CD8-positive, alpha-beta memory T cell (primary cell): ENCODE data around the gene NFIA. TPM values are rescaled to one million over a fixed set of nuclear protein-coding genes. Genes with fewer than 3 reads are reported as not detected.
A peak's percentile ranks its signal among the peaks of the same experiment; 100 is the strongest.

Experiments
- CTCF ChIA-PET: fragments of 350-600 bp; sonication (Branson Sonifier 250); formaldehyde crosslinking; loops from one replicate; lab custom pipeline; 2021; ENCODE audit warnings: antibody characterized with exemption; lab: Charles Lee
- POLR2A ChIA-PET: fragments of 350-600 bp; sonication (Branson Sonifier 250); formaldehyde crosslinking; loops from one replicate; lab custom pipeline; 2021; ENCODE audit warnings: antibody characterized with exemption; lab: Charles Lee
- DNase-seq, 5 donors: peaks; one replicate each; pipeline versions ENCODE4 v3.0.0 to v3.0.0-alpha.2; 2020 to 2022; ENCODE audit warnings: mixed read lengths in 1 of 5
- H3K27ac ChIP-seq: one replicate; pipeline ENCODE4 v1.7.0; 2013; ENCODE audit warnings: low read depth, mild to moderate bottlenecking, low read length, moderate library complexity
- H3K27me3 ChIP-seq: 2 replicates; pipeline ENCODE4 v1.7.0; 2013; ENCODE audit warnings: low read length, mild to moderate bottlenecking; ENCODE audit not compliant: insufficient read depth, poor library complexity, severe bottlenecking
- H3K36me3 ChIP-seq: 2 replicates; pipeline ENCODE4 v1.7.0; 2013; ENCODE audit warnings: mild to moderate bottlenecking, low read length, moderate library complexity; ENCODE audit not compliant: insufficient read depth
- H3K4me1 ChIP-seq: 2 replicates; pipeline ENCODE4 v1.7.0; 2013; ENCODE audit warnings: mild to moderate bottlenecking, low read length, moderate library complexity; ENCODE audit not compliant: insufficient read depth
- H3K4me3 ChIP-seq: 2 replicates; pipeline ENCODE4 v1.7.0; 2013; ENCODE audit warnings: mild to moderate bottlenecking, low read length
- H3K9me3 ChIP-seq: 2 replicates; pipeline ENCODE4 v1.7.0; 2013; ENCODE audit warnings: mild to moderate bottlenecking, low read length
- H3K27ac Mint-ChIP-seq, 8 donors: one replicate each; pipeline ENCODE4 v1.8.0; 2020 to 2021; ENCODE audit warnings: mixed read lengths in 8 of 8, mild to moderate bottlenecking in 6 of 8, inconsistent platforms in 3 of 8, moderate library complexity in 3 of 8
- H3K27me3 Mint-ChIP-seq, 2 donors: one replicate each; pipeline ENCODE4 v1.8.0; 2020 to 2021; ENCODE audit warnings: mixed read lengths in 2 of 2, mild to moderate bottlenecking in 1 of 2, moderate library complexity in 1 of 2
- H3K36me3 Mint-ChIP-seq, 3 donors: one replicate each; pipeline ENCODE4 v1.8.0; 2020 to 2021; ENCODE audit warnings: mixed read lengths in 3 of 3, inconsistent platforms in 1 of 3, mild to moderate bottlenecking in 1 of 3
- H3K4me1 Mint-ChIP-seq, 3 donors: one replicate each; pipeline ENCODE4 v1.8.0; 2020 to 2021; ENCODE audit warnings: mixed read lengths in 3 of 3, inconsistent platforms in 1 of 3, mild to moderate bottlenecking in 1 of 3
- H3K4me3 Mint-ChIP-seq, 7 donors: one replicate each; pipeline ENCODE4 v1.8.0; 2020 to 2021; ENCODE audit warnings: mixed read lengths in 7 of 7, mild to moderate bottlenecking in 6 of 7, moderate library complexity in 4 of 7, inconsistent platforms in 2 of 7
- H3K9me3 Mint-ChIP-seq, 5 donors: one replicate each; pipeline ENCODE4 v1.8.0; 2020 to 2022; ENCODE audit warnings: mixed read lengths in 5 of 5, mild to moderate bottlenecking in 3 of 5, moderate library complexity in 2 of 5, inconsistent platforms in 1 of 5
- polyA plus RNA-seq: library from polyadenylated mRNA; unstranded; fragments of 300-500 nt; fragmentation: Illumina TruSeq; gene quantifications from one replicate; pipeline ENCODE4 v1.2.3, GENCODE V29; 2021
- total RNA-seq, 2 experiments: library from RNA; stranded (reverse); gene quantifications; one replicate each; pipeline ENCODE4 v1.2.3, GENCODE V29; 2021

Gene NFIA
- total and polyA plus RNA-seq, 3 experiments from 2014 or later, result 6.1 to 9.9 (median 7.0) TPM

GRCh38 chr1:61050541-61051442, 31.6 kb upstream of the NFIA start:
- peak overlapping the region; percentile 52 for H3K4me3 ChIP-seq
- POLR2A ChIA-PET, result interaction anchor here (0.5 to 2.5 kb wide), 9 partner anchors 9 to 229 kb away, joined by 3 to 29 read pairs (median 3); partner anchors contain the start of gene NFIA

GRCh38 chr1:61051443-61051718, 31.0 kb upstream of the NFIA start:
- H3K36me3 Mint-ChIP-seq, result no peaks in the 10 kb centered on the region
- H3K4me3 ChIP-seq, result no peak overlapping the region
- peak in 1 of 5 donors; percentile 7 for DNase-seq
- H3K27ac Mint-ChIP-seq, result peak overlapping the region in 2 of 8 donors; percentile 38 to 64
- H3K27ac ChIP-seq, result peak overlapping the region; percentile 61
- ChIA-PET CTCF (interaction anchor here (3.0 to 4.8 kb wide), 3 partner anchors 10 to 158 kb away, joined by 29 to 53 read pairs (median 44); no protein-coding TSS in a partner anchor), POLR2A (interaction anchor here (0.6 to 2.5 kb wide), 3 partner anchors 21 to 30 kb away, joined by 4 to 29 read pairs (median 5); no protein-coding TSS in a partner anchor)
- peaks cover 14% of the 10 kb centered on the region for H3K4me1 ChIP-seq
- H3K27me3 Mint-ChIP-seq, result peaks cover 22 to 23% of the 10 kb centered on the region in 2 donors
- no peaks in the 10 kb centered on the region for H3K9me3 ChIP-seq
- H3K27me3 ChIP-seq, result no peaks in the 10 kb centered on the region
- peaks cover 29 to 44% (median 31%) of the 10 kb centered on the region in 3 donors for H3K4me1 Mint-ChIP-seq
- H3K4me3 Mint-ChIP-seq, result peak overlapping the region; percentile 70 to 93 (median 84)
- H3K9me3 Mint-ChIP-seq, result no peaks in the 10 kb centered on the region
- H3K36me3 ChIP-seq, result no peaks in the 10 kb centered on the region

More at GRCh38 chr1:61050541-61051442, 31.6 kb upstream of the NFIA start:
- CTCF ChIA-PET, result interaction anchor here (0.6 to 4.8 kb wide), 50 partner anchors 8 to 802 kb away, joined by 3 to 53 read pairs (median 4); partner anchors contain the start of gene NFIA
- Mint-ChIP-seq H3K4me1 (peaks cover 28 to 40% (median 31%) of the 10 kb centered on the region in 3 donors), H3K27ac (peak overlapping the region in 4 of 8 donors; percentile 24 to 69 (median 51)), H3K9me3 (no peaks in the 10 kb centered on the region), H3K27me3 (peaks cover 22 to 27% of the 10 kb centered on the region in 2 donors), H3K36me3 (no peaks in the 10 kb centered on the region), H3K4me3 (peak overlapping the region; percentile 84 to 93 (median 85))
- Histone ChIP-seq H3K4me1 (peaks cover 14% of the 10 kb centered on the region), H3K27ac (peak overlapping the region; percentile 61), H3K9me3 (no peaks in the 10 kb centered on the region), H3K27me3 (no peaks in the 10 kb centered on the region), H3K36me3 (no peaks in the 10 kb centered on the region)
- DNase-seq, result peak in 3 of 5 donors; percentile 6 to 16 (median 16)

- peak overlapping the region; percentile 0 for H3K4me3 ChIP-seq
- H3K4me3 Mint-ChIP-seq, result peak overlapping the region; percentile 58 to 93 (median 85)
These were observed 30.5 kb upstream of the NFIA start for GRCh38 chr1:61051719-61052394.

GRCh38 chr1:61052395-61053225, 29.8 kb upstream of the NFIA start:
- peaks cover 14% of the 10 kb centered on the region for H3K4me1 ChIP-seq
- peak overlapping the region; percentile 61 for H3K27ac ChIP-seq
- CTCF ChIA-PET, result interaction anchor here (1.7 to 4.8 kb wide), 2 partner anchors 11 to 25 kb away, joined by 7 to 29 read pairs; no protein-coding TSS in a partner anchor
- Mint-ChIP-seq H3K4me1 (peaks cover 36 to 52% (median 38%) of the 10 kb centered on the region in 3 donors), H3K27ac (peak overlapping the region in 4 of 8 donors; percentile 11 to 75 (median 62)), H3K9me3 (no peaks in the 10 kb centered on the region), H3K27me3 (peaks cover 25% of the 10 kb centered on the region in 2 donors), H3K36me3 (peaks cover 0 to 3% (median 0%) of the 10 kb centered on the region in 3 donors), H3K4me3 (peak overlapping the region; percentile 82 to 93 (median 85))
- H3K36me3 ChIP-seq, result no peaks in the 10 kb centered on the region
- H3K9me3 ChIP-seq, result no peaks in the 10 kb centered on the region
- peak overlapping the region; percentile 0 for H3K4me3 ChIP-seq
- POLR2A ChIA-PET, result interaction anchor here (1.1 kb wide), 1 partner anchor 25 kb away, joined by 5 read pairs; no protein-coding TSS in a partner anchor
- no peaks in the 10 kb centered on the region for H3K27me3 ChIP-seq
- peak in 1 of 5 donors; percentile 16 for DNase-seq

More at GRCh38 chr1:61051719-61052394, 30.5 kb upstream of the NFIA start:
- H3K4me1 ChIP-seq, result peaks cover 14% of the 10 kb centered on the region
- peak overlapping the region; percentile 61 for H3K27ac ChIP-seq
- H3K27me3 ChIP-seq, result no peaks in the 10 kb centered on the region
- CTCF ChIA-PET, result interaction anchor here (3.0 to 4.8 kb wide), 3 partner anchors 10 to 157 kb away, joined by 29 to 53 read pairs (median 44); no protein-coding TSS in a partner anchor
- no peaks in the 10 kb centered on the region for H3K9me3 ChIP-seq
- POLR2A ChIA-PET, result interaction anchor here (0.6 to 2.5 kb wide), 4 partner anchors 20 to 29 kb away, joined by 4 to 29 read pairs (median 5); no protein-coding TSS in a partner anchor
- no peaks in the 10 kb centered on the region for H3K9me3 Mint-ChIP-seq
- peaks cover 22 to 25% of the 10 kb centered on the region in 2 donors for H3K27me3 Mint-ChIP-seq
- H3K27ac Mint-ChIP-seq, result peak overlapping the region in 2 of 8 donors; percentile 43
- H3K4me1 Mint-ChIP-seq, result peaks cover 32 to 49% (median 33%) of the 10 kb centered on the region in 3 donors
- no peak for DNase-seq
- no peaks in the 10 kb centered on the region for H3K36me3 ChIP-seq
- peaks cover 0 to under 1% (median 0%) of the 10 kb centered on the region in 3 donors for H3K36me3 Mint-ChIP-seq

- H3K36me3 ChIP-seq, result no peaks in the 10 kb centered on the region
- H3K4me1 ChIP-seq, result peaks cover 14% of the 10 kb centered on the region
- no peak overlapping the region for H3K4me3 ChIP-seq
- no peaks in the 10 kb centered on the region for H3K27me3 ChIP-seq
- H3K4me1 Mint-ChIP-seq, result peaks cover 40 to 56% (median 42%) of the 10 kb centered on the region in 3 donors
- peak overlapping the region; percentile 82 to 93 (median 85) for H3K4me3 Mint-ChIP-seq
- H3K27ac ChIP-seq, result peak overlapping the region; percentile 61
- no peaks in the 10 kb centered on the region for H3K9me3 Mint-ChIP-seq
- H3K27me3 Mint-ChIP-seq, result peaks cover 25 to 26% of the 10 kb centered on the region in 2 donors
- no peak for DNase-seq
- H3K36me3 Mint-ChIP-seq, result peaks cover 0 to 3% (median 0%) of the 10 kb centered on the region in 3 donors
- H3K27ac Mint-ChIP-seq, result peak overlapping the region in 7 of 8 donors; percentile 11 to 75 (median 61)
- CTCF ChIA-PET, result interaction anchor here (1.0 to 4.8 kb wide), 3 partner anchors 11 to 123 kb away, joined by 3 to 29 read pairs (median 7); no protein-coding TSS in a partner anchor
- H3K9me3 ChIP-seq, result no peaks in the 10 kb centered on the region
- POLR2A ChIA-PET, result interaction anchor here (1.0 to 1.1 kb wide), 2 partner anchors 25 kb away, joined by 5 to 7 read pairs; no protein-coding TSS in a partner anchor
These were observed 29.1 kb upstream of the NFIA start for GRCh38 chr1:61053226-61053711.

- Mint-ChIP-seq H3K27me3 (peaks cover 25 to 26% of the 10 kb centered on the region in 2 donors), H3K9me3 (no peaks in the 10 kb centered on the region), H3K4me1 (peaks cover 40 to 56% (median 42%) of the 10 kb centered on the region in 3 donors), H3K4me3 (peak overlapping the region; percentile 82 to 97 (median 85)), H3K36me3 (peaks cover 0 to 3% (median 0%) of the 10 kb centered on the region in 3 donors), H3K27ac (peak overlapping the region; percentile 3 to 75 (median 50))
- POLR2A ChIA-PET, result interaction anchor here (0.5 to 1.0 kb wide), 2 partner anchors 16 to 24 kb away, joined by 3 to 7 read pairs; no protein-coding TSS in a partner anchor
- Histone ChIP-seq H3K9me3 (no peaks in the 10 kb centered on the region), H3K27me3 (no peaks in the 10 kb centered on the region), H3K27ac (peak overlapping the region; percentile 61), H3K4me3 (no peak overlapping the region), H3K36me3 (no peaks in the 10 kb centered on the region), H3K4me1 (peaks cover 14% of the 10 kb centered on the region)
- CTCF ChIA-PET, result interaction anchor here (1.0 to 4.8 kb wide), 3 partner anchors 12 to 122 kb away, joined by 3 to 29 read pairs (median 7); no protein-coding TSS in a partner anchor
- DNase-seq, result peak in 4 of 5 donors; percentile 6 to 57 (median 8)
These were observed 28.4 kb upstream of the NFIA start for GRCh38 chr1:61053712-61054600.
